Glutamatergic neuron (in vitro differentiated cells): Measurements from ENCODE around the gene ZMIZ1. TPM values are rescaled to one million over a fixed set of nuclear protein-coding genes. Genes with fewer than 3 reads are reported as not detected.
A peak's percentile ranks its signal among the peaks of the same experiment; 100 is the strongest.

Source experiments
- DNase-seq: peaks from one replicate; pipeline ENCODE4 v3.0.0; 2022
- H3K27ac Mint-ChIP-seq: one replicate; pipeline ENCODE4 v1.8.0; 2020; ENCODE audit warnings: mild to moderate bottlenecking, mixed read lengths, inconsistent platforms; ENCODE audit not compliant: unreplicated experiment
- H3K27me3 Mint-ChIP-seq: one replicate; pipeline ENCODE4 v1.8.0; 2020; ENCODE audit warnings: mild to moderate bottlenecking, moderate library complexity, mixed read lengths, inconsistent platforms; ENCODE audit not compliant: unreplicated experiment
- H3K36me3 Mint-ChIP-seq: one replicate; pipeline ENCODE4 v1.8.0; 2020; ENCODE audit warnings: mild to moderate bottlenecking, mixed read lengths, inconsistent platforms; ENCODE audit not compliant: unreplicated experiment
- H3K4me1 Mint-ChIP-seq: one replicate; pipeline ENCODE4 v1.8.0; 2020; ENCODE audit warnings: mild to moderate bottlenecking, low read depth, mixed read lengths, inconsistent platforms; ENCODE audit not compliant: unreplicated experiment
- H3K4me3 Mint-ChIP-seq: one replicate; pipeline ENCODE4 v1.8.0; 2020; ENCODE audit warnings: mild to moderate bottlenecking, mixed read lengths, inconsistent platforms; ENCODE audit not compliant: unreplicated experiment
- H3K9me3 Mint-ChIP-seq: one replicate; pipeline ENCODE4 v1.8.0; 2020; ENCODE audit warnings: mild to moderate bottlenecking, moderate library complexity, mixed read lengths, inconsistent platforms; ENCODE audit not compliant: unreplicated experiment
- total RNA-seq: library from RNA; stranded (reverse); fragmentation: NEBNext Ultra II Directional; extraction: Animal tissue kit (Norgen Biotek cat#: 25700); gene quantifications from one replicate; pipeline ENCODE4 v1.2.1, GENCODE V29; 2021; ENCODE audit not compliant: unreplicated experiment
- TF ChIP-seq, protein P1 (sequence below): fragments of 200-600 bp; sonication (generic); IDR thresholded peaks from one replicate; pipeline ENCODE4 v1.5.0; 2021; ENCODE audit not compliant: partially characterized antibody, unreplicated experiment

The ZMIZ1 gene
- total RNA-seq, 1 donor from 2014 or later, result 230 TPM

DNA sequence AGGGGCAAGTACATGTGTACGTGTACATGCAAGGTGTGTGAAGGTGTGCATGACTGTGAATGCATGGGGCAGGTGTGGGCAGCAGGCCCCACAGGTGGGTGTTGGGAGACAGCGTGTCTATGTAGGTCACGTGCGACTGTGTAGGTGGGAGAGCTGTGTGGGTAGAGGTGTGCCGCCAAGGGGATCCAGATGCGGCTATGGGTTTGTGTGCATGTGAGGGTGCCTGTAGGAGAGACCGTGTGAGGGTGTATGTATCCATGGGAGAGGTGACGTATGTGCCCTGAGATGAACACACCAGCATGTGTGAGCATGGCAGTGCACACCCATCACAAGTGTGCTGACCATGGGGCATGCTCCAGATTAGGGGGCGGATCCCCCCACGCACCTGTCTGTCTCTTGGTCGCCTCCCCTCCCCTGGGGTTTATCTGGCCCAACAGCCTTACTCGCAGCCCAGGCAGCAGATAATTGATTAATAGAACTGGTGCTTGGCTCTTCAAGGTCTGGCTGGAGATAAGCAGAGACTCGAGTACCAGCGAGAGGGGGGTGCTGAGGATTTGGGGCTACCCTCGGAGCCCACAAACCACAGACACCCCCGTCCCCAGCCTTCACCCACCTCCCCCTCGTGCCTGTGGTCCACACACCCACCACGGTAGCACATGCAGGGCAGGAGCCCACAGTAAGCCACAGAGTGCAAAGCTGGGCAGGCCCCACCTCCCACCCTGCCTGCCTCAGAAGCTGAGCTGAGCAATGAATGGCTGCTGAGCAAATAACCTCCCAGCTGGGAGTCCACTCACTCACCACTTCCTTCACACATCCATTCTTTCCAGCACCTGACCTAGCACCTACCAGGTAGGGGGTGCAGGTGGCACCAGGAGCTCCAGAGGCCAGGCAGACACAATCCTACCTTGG, 41.4 kb upstream of the ZMIZ1 start:
- H3K27ac Mint-ChIP-seq, result peak overlapping the region; percentile 12
- H3K27me3 Mint-ChIP-seq, result peaks cover 19% of the 10 kb centered on the region
- TF ChIP-seq, protein P1, sequence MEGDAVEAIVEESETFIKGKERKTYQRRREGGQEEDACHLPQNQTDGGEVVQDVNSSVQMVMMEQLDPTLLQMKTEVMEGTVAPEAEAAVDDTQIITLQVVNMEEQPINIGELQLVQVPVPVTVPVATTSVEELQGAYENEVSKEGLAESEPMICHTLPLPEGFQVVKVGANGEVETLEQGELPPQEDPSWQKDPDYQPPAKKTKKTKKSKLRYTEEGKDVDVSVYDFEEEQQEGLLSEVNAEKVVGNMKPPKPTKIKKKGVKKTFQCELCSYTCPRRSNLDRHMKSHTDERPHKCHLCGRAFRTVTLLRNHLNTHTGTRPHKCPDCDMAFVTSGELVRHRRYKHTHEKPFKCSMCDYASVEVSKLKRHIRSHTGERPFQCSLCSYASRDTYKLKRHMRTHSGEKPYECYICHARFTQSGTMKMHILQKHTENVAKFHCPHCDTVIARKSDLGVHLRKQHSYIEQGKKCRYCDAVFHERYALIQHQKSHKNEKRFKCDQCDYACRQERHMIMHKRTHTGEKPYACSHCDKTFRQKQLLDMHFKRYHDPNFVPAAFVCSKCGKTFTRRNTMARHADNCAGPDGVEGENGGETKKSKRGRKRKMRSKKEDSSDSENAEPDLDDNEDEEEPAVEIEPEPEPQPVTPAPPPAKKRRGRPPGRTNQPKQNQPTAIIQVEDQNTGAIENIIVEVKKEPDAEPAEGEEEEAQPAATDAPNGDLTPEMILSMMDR, result no peak
- no peak for DNase-seq
- peaks cover 22% of the 10 kb centered on the region for H3K4me1 Mint-ChIP-seq
- H3K4me3 Mint-ChIP-seq, result no peak overlapping the region
- H3K9me3 Mint-ChIP-seq, result peaks cover 15% of the 10 kb centered on the region
- no peaks in the 10 kb centered on the region for H3K36me3 Mint-ChIP-seq

DNA sequence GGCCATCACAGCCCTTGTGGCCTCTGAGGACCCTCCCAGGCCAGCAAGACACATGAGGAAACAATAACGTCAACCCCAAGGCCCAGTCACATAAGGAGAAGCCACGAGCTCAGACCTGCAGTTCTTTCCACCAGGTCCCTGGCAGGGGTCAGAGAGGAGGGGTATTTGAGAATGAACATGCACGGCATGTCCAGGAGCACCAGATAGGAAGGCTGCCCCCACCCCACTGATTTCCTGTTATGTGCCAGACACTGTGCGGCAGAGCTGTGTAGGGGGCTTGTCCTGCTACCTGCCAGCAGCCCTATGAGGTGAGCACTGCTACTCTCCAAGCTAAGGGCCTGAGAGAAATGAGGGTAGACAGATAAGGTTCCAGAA, 40.7 kb upstream of the ZMIZ1 start:
- no peak overlapping the region for H3K4me3 Mint-ChIP-seq
- TF ChIP-seq, protein P1, result no peak
- peaks cover 19% of the 10 kb centered on the region for H3K4me1 Mint-ChIP-seq
- no peak overlapping the region for H3K27ac Mint-ChIP-seq
- no peak for DNase-seq
- H3K27me3 Mint-ChIP-seq, result peaks cover 19% of the 10 kb centered on the region
- H3K9me3 Mint-ChIP-seq, result peaks cover 15% of the 10 kb centered on the region
- no peaks in the 10 kb centered on the region for H3K36me3 Mint-ChIP-seq

DNA sequence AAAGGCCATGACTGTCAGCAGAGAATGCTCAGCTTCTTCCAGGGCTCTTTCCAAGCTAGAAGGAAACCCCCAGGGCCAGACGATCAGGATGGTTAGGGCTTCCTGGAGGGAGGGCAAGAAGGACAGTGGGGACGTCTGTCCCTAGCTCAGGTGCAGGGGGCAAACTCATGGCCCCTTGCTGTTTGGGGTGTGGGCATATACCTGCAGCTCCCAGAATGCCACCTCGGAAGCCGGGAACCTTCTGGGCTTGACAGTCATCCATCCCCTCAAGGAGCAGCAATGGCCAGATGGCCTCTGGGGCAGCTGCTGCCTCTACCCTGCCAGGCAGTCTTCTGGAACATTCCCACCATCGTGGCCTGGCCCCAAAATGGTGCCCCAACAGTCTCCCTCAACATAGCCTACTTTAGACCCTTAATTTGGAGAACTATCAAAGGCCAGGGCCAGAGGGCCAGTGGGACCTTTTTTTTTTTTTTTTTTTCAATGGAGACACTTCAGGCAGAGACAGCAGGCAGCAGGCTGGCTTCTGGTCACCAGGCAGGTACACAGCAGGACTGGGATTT, 40.2 kb upstream of the ZMIZ1 start:
- Mint-ChIP-seq H3K9me3 (peaks cover 15% of the 10 kb centered on the region), H3K4me1 (peaks cover 19% of the 10 kb centered on the region), H3K27me3 (peaks cover 19% of the 10 kb centered on the region), H3K4me3 (no peak overlapping the region), H3K27ac (no peak overlapping the region), H3K36me3 (no peaks in the 10 kb centered on the region)
- TF ChIP-seq, protein P1, result no peak
- no peak for DNase-seq

DNA sequence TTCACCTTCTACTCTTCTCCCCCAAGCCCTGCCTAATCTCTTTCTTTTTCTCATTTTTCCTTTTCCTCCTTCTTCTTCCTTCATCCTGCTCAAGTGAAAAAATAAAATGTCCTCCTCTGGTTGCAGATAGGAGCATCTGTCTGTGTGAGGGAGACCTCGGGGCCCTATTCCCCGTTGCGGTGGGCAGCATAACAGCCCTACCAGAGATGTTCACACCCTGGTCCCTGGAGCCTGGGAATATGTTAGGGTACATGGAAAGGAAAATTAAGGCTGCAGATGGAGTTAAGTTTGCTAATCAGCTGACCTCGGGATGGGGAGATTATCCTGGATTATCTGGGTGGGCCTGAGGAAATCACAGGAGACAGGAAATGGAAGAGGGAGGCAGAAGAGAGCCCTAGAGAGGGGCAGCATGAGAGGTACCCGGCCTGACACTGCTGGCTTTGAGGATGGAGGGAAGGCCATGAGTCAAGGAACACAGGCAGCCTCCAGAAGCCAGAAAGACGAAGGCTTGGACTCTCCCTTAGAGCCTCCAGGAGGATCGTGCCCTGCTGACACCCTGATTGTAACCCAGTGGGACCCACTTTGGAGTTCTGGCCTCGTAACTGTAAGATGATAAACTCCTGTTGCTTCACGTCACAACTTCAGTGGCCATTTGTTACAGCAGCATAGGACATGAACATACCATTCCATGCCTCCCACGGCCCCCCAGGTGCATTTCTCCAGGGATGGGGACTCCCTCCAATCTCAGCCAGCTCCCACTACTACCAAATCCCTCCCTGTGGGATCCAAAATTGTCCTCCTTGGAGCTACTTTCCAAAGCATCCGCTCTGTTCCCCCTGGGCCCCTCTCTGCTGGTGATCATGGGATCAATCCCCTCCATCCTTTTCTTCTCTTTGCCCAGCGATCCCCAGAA, 39.0 kb upstream of the ZMIZ1 start:
- Mint-ChIP-seq H3K36me3 (no peaks in the 10 kb centered on the region), H3K9me3 (peaks cover 15% of the 10 kb centered on the region), H3K27me3 (peaks cover 13% of the 10 kb centered on the region), H3K4me1 (peaks cover 16% of the 10 kb centered on the region), H3K4me3 (no peak overlapping the region), H3K27ac (no peak overlapping the region)
- TF ChIP-seq, protein P1, result no peak
- no peak for DNase-seq
